Fibroblast of mammary gland (primary cell): ENCODE measurements around the gene ARMC10.
"Not testable (repeated sequence)": the region's sequence is repeated elsewhere in the genome, so short reads cannot be mapped to it uniquely, and the experiment has no call there.

Experiments used
- DNase-seq: peaks from one replicate; pipeline ENCODE4 v3.0.0-alpha.2; 2010; ENCODE audit warnings: low read depth
- H3K4me3 ChIP-seq: 2 replicates; pipeline ENCODE4 v1.5.1; 2011; ENCODE audit warnings: low read depth, mild to moderate bottlenecking, low read length, moderate library complexity; ENCODE audit not compliant: control insufficient read depth
- TF ChIP-seq, protein P1 (sequence below): conservative IDR thresholded peaks from 2 replicates; pipeline ENCODE4 v1.5.1; 2011; ENCODE audit warnings: low read depth, low read length, inconsistent platforms; ENCODE audit not compliant: control insufficient read depth, insufficient read depth

The ARMC10 gene

DNA sequence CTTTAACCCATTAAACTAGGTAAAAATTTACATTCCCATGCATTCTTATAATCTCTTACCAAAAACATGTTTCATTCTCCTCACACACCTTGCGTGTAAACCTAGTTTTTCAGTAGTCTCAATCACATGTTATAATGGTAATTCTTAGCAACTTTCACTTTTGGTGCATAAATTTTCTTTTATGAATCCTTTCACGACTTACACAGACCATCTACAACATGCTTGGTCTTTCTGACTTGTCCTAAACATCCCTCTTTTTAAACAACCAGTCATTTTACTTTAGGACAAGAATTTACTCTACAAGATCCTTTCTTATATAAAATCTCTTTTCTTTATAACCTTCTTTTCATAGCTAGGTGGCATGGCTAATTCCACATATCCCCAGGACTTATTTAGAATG, 26.1 kb upstream of the ARMC10 start:
- H3K4me3 ChIP-seq = no peak overlapping the region
- peak; percentile 56 for DNase-seq
- TF ChIP-seq, protein P1, sequence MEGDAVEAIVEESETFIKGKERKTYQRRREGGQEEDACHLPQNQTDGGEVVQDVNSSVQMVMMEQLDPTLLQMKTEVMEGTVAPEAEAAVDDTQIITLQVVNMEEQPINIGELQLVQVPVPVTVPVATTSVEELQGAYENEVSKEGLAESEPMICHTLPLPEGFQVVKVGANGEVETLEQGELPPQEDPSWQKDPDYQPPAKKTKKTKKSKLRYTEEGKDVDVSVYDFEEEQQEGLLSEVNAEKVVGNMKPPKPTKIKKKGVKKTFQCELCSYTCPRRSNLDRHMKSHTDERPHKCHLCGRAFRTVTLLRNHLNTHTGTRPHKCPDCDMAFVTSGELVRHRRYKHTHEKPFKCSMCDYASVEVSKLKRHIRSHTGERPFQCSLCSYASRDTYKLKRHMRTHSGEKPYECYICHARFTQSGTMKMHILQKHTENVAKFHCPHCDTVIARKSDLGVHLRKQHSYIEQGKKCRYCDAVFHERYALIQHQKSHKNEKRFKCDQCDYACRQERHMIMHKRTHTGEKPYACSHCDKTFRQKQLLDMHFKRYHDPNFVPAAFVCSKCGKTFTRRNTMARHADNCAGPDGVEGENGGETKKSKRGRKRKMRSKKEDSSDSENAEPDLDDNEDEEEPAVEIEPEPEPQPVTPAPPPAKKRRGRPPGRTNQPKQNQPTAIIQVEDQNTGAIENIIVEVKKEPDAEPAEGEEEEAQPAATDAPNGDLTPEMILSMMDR = no peak

DNA sequence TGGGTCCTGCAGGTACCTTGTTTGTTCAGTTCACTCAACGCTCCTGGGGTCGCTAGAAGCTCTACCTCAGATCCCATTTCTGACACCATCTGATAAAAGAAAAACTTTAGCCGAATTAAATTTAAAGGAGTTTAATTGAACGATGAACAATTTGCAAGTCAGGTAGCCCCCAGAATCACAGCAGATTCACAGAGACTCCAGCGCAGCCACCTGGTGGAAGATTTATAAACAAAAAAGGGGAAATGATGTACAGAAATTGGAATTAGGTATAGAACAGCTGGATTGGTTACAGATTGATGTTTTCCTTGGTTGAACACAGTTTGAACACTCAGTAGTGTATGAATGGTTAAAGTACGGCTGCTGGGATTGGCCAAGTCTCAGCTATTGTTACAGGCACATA, 23.4 kb upstream of the ARMC10 start:
- no peak for DNase-seq
- H3K4me3 ChIP-seq = no peak overlapping the region
- TF ChIP-seq, protein P1 = no peak

DNA sequence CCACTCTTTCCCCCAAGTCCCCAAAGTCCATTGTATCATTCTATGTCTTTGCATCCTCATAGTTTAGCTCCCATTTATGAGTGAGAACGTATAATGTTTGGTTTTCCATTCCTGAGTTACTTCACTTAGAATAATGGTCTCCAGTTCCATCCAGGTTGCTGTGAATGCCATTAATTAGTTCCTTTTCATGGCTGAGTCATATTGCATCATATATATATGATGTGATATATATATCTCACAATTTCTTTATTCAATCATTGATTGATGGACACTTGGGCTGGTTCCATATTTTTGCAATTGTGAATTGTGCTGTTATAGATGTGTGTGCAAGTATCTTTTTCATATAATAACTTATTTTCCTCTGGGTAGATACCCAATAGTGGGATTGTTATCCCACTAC, 18.9 kb upstream of the ARMC10 start:
- H3K4me3 ChIP-seq, DNase-seq: not testable (repeated sequence)

- DNase-seq = no peak
- TF ChIP-seq, protein P1 = no peak
- no peak overlapping the region for H3K4me3 ChIP-seq
Observed at GRCh38 chr7:103058122-103058521, 16.8 kb upstream of the ARMC10 start.

- H3K4me3 ChIP-seq = no peak overlapping the region
- peak; percentile 18 for DNase-seq
- TF ChIP-seq, protein P1 = no peak
Observed at GRCh38 chr7:103059471-103059870, 15.5 kb upstream of the ARMC10 start.

- TF ChIP-seq, protein P1 = no peak
- DNase-seq = no peak
Observed at GRCh38 chr7:103063895-103064294, 11.0 kb upstream of the ARMC10 start.

GRCh38 chr7:103065667-103066066, 9.3 kb upstream of the ARMC10 start:
- DNase-seq = peak; percentile 52
- no peak overlapping the region for H3K4me3 ChIP-seq
- TF ChIP-seq, protein P1 = peak; percentile 73

More at GRCh38 chr7:103063895-103064294, 11.0 kb upstream of the ARMC10 start:
- H3K4me3 ChIP-seq = no peak overlapping the region
